Peyer's patch (tissue), 4 donors: ENCODE data around the gene TTBK2. TPM values are rescaled to one million over a fixed set of nuclear protein-coding genes. Genes with fewer than 3 reads are reported as not detected.
"Not testable (repeated sequence)": the region's sequence is repeated elsewhere in the genome, so short reads cannot be mapped to it uniquely, and the experiment has no call there.

Source experiments
- DNase-seq, 3 donors: peaks; one replicate each; pipeline ENCODE4 v3.0.0-alpha.2; 2017 to 2019
- H3K27ac ChIP-seq, 4 donors: fragments of 200-600 bp; sonication (generic); one replicate each; pipeline ENCODE4 v1.5.1; 2016 to 2019
- H3K27me3 ChIP-seq, 2 donors: fragments of 200-600 bp; sonication (generic); one replicate each; pipeline ENCODE4 v1.5.1; 2019
- H3K36me3 ChIP-seq, 3 donors: fragments of 200-600 bp; sonication (generic); one replicate each; pipeline ENCODE4 v1.5.1; 2016 to 2019
- H3K4me1 ChIP-seq, 4 donors: fragments of 200-600 bp; sonication (generic); one replicate each; pipeline ENCODE4 v1.5.1; 2016 to 2019
- H3K4me3 ChIP-seq, 4 donors: fragments of 200-600 bp; sonication (generic); 1 replicate in 3 of 4; 2 replicates in 1 of 4; pipeline ENCODE4 v1.5.1; 2016 to 2019; ENCODE audit warnings: mild to moderate bottlenecking in 1 of 4
- H3K9me3 ChIP-seq, 4 donors: fragments of 200-600 bp; sonication (generic); one replicate each; pipeline ENCODE4 v1.5.1; 2016 to 2019; ENCODE audit warnings: mild to moderate bottlenecking in 1 of 4
- POLR2A ChIP-seq, 2 donors: fragments of 450-650 bp; IDR thresholded peaks; one replicate each; pipeline ENCODE4 v1.5.1; 2017; ENCODE audit warnings: antibody characterized with exemption in 2 of 2, mild to moderate bottlenecking in 2 of 2, moderate library complexity in 2 of 2
- total RNA-seq, 4 donors: library from RNA; depleted of rRNA; stranded (reverse); fragments of >200 nt; gene quantifications; one replicate each; pipeline ENCODE4 v1.1.0, GENCODE V29; 2016
- TF ChIP-seq, protein P1 (sequence below), 6 experiments: fragments of 450-650 bp in 4 of 6; fragments of 200-600 bp in 2 of 6; sonication (generic) in 1 of 6; IDR thresholded peaks; one replicate each; pipeline ENCODE4 v1.5.1; 2017 to 2019; ENCODE audit warnings: antibody characterized with exemption in 6 of 6, mild to moderate bottlenecking in 3 of 6, moderate library complexity in 1 of 6

TTBK2 gene
- total RNA-seq, 4 donors from 2014 or later: 4.7 to 21.5 (median 13.3) TPM

DNA sequence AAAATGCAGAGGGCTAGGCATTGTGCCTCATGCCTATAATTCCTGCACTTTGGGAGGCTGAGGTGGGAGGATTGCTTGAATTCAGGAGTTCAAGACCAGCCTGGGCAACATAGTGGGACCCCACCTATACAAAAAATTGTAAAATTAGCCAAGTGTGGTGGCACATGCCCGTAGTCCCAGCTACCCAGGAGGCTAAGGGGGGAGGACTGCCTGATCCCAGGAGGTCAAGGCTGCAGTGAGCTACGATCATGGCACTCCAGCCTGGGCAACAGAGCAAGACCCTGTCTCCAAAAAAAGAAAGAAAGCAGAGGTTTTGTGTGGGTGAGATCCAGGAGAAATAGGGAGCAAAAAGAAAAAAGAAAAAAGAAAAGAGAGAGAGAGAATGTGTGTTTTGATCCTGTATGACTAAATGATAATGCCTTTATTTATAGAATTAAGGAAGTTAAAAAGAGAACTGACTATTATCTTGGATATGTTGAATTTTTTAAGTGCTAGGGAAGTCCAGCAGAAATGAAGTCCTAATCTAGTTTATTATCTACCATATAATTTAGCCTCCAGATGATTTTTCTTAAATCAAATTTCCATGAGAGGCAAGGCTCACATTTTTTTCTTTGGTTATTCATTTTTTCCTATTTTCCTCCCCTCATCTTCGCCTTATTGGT lies 4.8 kb downstream of the TTBK2 start:
- no peak overlapping the region for H3K27ac ChIP-seq
- no peak for DNase-seq
- H3K36me3 ChIP-seq: no peaks in the 10 kb centered on the region
- no peaks in the 10 kb centered on the region for H3K9me3 ChIP-seq
- H3K4me1 ChIP-seq: peaks cover 0 to 7% (median 0%) of the 10 kb centered on the region in 4 donors
- no peak for TF ChIP-seq POLR2A (IDR thresholded peaks at IDR 0.05)
- TF ChIP-seq, protein P1, sequence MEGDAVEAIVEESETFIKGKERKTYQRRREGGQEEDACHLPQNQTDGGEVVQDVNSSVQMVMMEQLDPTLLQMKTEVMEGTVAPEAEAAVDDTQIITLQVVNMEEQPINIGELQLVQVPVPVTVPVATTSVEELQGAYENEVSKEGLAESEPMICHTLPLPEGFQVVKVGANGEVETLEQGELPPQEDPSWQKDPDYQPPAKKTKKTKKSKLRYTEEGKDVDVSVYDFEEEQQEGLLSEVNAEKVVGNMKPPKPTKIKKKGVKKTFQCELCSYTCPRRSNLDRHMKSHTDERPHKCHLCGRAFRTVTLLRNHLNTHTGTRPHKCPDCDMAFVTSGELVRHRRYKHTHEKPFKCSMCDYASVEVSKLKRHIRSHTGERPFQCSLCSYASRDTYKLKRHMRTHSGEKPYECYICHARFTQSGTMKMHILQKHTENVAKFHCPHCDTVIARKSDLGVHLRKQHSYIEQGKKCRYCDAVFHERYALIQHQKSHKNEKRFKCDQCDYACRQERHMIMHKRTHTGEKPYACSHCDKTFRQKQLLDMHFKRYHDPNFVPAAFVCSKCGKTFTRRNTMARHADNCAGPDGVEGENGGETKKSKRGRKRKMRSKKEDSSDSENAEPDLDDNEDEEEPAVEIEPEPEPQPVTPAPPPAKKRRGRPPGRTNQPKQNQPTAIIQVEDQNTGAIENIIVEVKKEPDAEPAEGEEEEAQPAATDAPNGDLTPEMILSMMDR (IDR thresholded peaks at IDR 0.05): no peak
- H3K27me3 ChIP-seq: no peaks in the 10 kb centered on the region
- H3K4me3 ChIP-seq: no peak overlapping the region

DNA sequence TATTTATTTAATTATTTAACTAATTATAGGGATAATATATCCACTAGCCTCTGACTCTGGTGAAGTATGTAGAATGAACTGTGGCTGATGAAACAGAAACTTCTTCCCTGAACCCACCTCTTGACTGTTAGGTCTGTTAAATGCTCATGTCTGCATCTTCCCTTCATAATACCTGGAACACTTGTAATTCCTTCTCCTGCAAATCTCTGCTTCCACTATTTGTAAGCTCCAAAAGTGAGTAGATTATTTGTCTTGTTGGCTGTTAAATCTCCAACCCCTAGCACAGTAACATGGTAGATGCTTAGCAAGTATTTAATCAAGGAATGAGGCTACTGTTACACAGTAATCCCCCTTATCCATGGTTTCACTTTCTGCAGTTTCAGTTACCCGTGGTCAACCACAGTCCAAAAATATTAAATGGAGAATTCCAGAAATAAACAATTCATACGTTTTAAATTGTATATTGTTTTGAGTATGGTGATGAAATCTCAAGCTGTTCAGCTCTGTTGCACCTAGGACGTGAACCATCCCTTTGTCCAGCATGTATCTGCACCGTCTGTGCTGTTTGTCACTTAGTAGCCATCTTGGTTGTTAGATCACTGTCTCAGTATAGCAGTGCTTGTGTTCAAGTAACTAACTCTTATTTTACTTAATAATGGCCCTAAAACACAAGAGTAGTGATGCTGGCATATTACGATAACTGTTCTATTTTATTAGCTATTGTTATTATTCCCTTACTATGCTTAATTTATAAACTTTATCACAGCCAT lies 5.7 kb downstream of the TTBK2 start:
- Histone ChIP-seq H3K4me1 (peaks cover 0 to 7% (median 0%) of the 10 kb centered on the region in 4 donors), H3K9me3 (no peaks in the 10 kb centered on the region), H3K36me3 (no peaks in the 10 kb centered on the region), H3K4me3 (no peak overlapping the region), H3K27ac (no peak overlapping the region), H3K27me3 (no peaks in the 10 kb centered on the region)
- no peak for DNase-seq
- no peak for TF ChIP-seq POLR2A (IDR thresholded peaks at IDR 0.05)
- TF ChIP-seq, protein P1 (IDR thresholded peaks at IDR 0.05): no peak

DNA sequence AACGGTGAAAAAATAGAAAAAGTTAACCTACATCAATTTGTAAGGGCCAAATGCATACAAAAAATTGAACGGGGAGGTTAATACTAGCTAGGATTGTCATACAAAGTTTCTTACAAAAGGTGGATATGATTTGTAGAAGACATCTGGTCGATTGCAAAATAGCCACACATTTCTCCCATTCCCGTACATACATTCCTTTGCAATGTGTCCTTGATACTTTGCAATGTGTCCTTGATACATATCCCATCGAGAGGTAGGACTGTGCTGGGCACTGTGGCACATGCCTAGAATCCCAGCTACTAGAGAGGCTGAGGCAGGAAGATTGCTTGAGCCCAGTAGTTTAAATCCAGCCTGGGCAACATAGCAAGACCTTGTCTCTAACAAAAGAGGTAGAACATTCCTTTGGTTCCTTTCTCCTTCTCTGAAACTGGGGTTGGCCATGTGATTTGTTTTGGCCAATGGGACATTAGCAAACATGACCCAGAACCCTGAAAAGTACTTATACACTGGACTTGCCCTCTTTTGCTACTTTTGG lies 9.5 kb downstream of the TTBK2 start:
- TF ChIP-seq, protein P1 (IDR thresholded peaks at IDR 0.05): no peak
- no peak for TF ChIP-seq POLR2A (IDR thresholded peaks at IDR 0.05)
- H3K4me3 ChIP-seq: no peak overlapping the region
- H3K27ac ChIP-seq: no peak overlapping the region
- no peak for DNase-seq
- no peaks in the 10 kb centered on the region for H3K27me3 ChIP-seq
- no peaks in the 10 kb centered on the region for H3K36me3 ChIP-seq
- no peaks in the 10 kb centered on the region for H3K9me3 ChIP-seq
- H3K4me1 ChIP-seq: no peaks in the 10 kb centered on the region

DNA sequence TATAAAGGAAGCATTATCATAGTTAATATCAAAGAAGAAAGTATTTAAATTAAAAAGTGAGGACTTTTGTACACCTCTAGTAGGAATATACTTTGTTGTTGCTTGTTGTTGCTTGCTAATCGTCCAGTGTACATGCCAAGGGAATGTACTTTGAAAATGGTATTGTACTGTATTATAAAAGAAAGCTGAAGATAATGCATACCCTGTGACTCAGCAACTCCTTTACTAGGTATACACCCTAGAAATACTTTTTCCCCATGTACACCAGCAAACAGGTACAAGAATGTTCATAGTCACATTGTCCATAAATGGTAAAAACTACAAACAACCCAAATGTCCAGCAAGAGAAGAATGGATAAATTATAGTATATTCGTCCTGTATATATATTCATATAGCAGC lies 12.0 kb downstream of the TTBK2 start:
- TF ChIP-seq POLR2A (IDR thresholded peaks at IDR 0.05): no peak
- TF ChIP-seq, protein P1 (IDR thresholded peaks at IDR 0.05): no peak

DNA sequence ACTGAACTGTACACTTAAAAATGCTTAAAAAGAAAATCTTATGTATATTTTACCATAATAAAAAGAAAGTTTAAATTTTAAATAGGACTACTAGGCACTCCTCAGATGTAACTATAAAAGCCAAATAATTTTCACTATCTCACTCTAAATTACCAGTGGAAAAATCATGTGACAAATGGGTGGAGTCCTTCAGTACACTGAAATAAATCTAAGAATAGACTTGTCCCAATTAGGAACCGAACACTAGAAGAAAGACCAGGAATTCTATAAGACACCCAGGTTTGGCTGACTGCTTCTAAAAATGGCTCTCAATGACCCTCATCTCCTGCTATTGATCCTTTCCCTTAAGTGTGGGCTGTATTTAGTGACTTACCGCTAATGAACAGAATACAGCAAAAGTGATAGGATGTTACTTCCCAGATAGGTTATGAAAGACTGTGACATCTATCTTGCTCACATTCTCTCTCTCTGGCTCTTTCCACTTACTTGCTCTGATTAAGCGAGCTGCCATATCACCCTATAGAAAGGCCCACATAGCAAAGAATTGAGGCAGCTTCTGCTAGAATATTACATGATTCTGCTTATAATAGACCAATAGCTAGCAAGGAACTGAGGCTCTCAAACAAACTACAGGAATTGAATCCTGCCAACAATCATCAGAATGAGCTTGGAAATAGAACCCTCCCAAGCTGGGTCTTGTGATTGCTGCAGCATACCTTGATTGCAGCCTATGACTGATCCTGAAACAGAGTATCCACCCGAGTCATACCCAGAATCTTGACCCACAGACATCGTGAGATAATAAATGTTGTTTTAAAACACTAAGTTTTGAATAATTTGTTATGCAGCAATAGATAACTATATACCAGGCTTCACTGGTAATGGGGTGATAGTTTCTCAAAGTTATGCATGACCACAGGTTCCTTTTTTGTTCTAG lies 16.9 kb downstream of the TTBK2 start:
- Histone ChIP-seq H3K9me3 (no peaks in the 10 kb centered on the region), H3K27me3 (no peaks in the 10 kb centered on the region), H3K4me1 (no peaks in the 10 kb centered on the region), H3K4me3 (no peak overlapping the region), H3K36me3 (no peaks in the 10 kb centered on the region), H3K27ac (no peak overlapping the region)
- no peak for TF ChIP-seq POLR2A (IDR thresholded peaks at IDR 0.05)
- TF ChIP-seq, protein P1 (IDR thresholded peaks at IDR 0.05): no peak
- DNase-seq: no peak

More for the DNA sequence above, 12.0 kb downstream of the TTBK2 start:
- H3K4me3 ChIP-seq: no peak overlapping the region
- no peaks in the 10 kb centered on the region for H3K9me3 ChIP-seq
- no peak for DNase-seq
- no peaks in the 10 kb centered on the region for H3K36me3 ChIP-seq
- H3K27ac ChIP-seq: no peak overlapping the region
- no peaks in the 10 kb centered on the region for H3K27me3 ChIP-seq
- H3K4me1 ChIP-seq: no peaks in the 10 kb centered on the region

DNA sequence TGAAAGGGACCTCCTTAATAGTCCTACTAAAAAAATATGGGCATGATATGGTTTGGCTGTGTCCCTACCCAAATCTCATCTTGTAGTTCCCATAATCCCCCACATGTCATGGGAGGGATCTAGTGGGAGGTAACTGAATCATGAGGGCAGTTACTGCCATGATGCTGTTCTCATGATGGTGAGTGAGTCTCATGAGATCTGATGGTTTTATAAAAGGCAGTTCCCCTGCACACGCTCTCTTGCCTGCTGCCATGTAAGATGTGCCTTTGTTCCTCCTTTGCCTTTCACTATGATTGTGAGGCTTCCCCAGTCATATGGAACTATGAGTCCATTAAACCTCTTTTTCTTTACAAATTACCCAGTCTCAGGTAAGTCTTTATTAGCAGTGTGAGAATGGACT lies 26.7 kb downstream of the TTBK2 start:
- not testable (repeated sequence) for H3K27me3 ChIP-seq, H3K4me1 ChIP-seq, H3K36me3 ChIP-seq, DNase-seq, H3K9me3 ChIP-seq, H3K4me3 ChIP-seq, H3K27ac ChIP-seq
